GM23338 (cell line): ENCODE results near the gene TNS4. TPM values are rescaled to one million over a fixed set of nuclear protein-coding genes. Genes with fewer than 3 reads are reported as not detected.

ENCODE experiments used
- ATAC-seq: fragments of 200-7000 bp; cut with Tn5 transposase; 3 replicates; pipeline ENCODE4 v1.9.1; 2020
- DNase-seq: peaks from one replicate; pipeline ENCODE4 v3.0.0-alpha.2; 2015; ENCODE audit warnings: low spot score
- H2AFZ ChIP-seq: fragments of 200-600 bp; sonication (generic); 2 replicates; pipeline ENCODE4 v1.8.0; 2016; ENCODE audit warnings: antibody characterized with exemption, mild to moderate bottlenecking, moderate library complexity
- H3F3A ChIP-seq: fragments of 200-600 bp; sonication (generic); replicated peaks from 2 replicates; pipeline ENCODE4 v1.8.0; 2017; ENCODE audit warnings: antibody characterized with exemption, mixed run types, low read depth
- H3K27ac ChIP-seq: fragments of 200-600 bp; sonication (generic); 2 replicates; pipeline ENCODE4 v1.6.1; 2016; ENCODE audit warnings: low read depth
- H3K27me3 ChIP-seq: fragments of 200-600 bp; sonication (generic); 2 replicates; pipeline ENCODE4 v1.8.0; 2016; ENCODE audit warnings: mild to moderate bottlenecking, mixed run types, moderate library complexity; ENCODE audit not compliant: insufficient read depth
- H3K36me3 ChIP-seq: fragments of 200-600 bp; sonication (generic); 2 replicates; pipeline ENCODE4 v1.8.0; 2016; ENCODE audit warnings: mild to moderate bottlenecking; ENCODE audit not compliant: insufficient read depth
- H3K4me1 ChIP-seq: fragments of 200-600 bp; sonication (generic); 2 replicates; pipeline ENCODE4 v1.8.0; 2016; ENCODE audit warnings: mild to moderate bottlenecking, moderate library complexity; ENCODE audit not compliant: insufficient read depth
- H3K4me2 ChIP-seq: fragments of 200-600 bp; sonication (generic); 2 replicates; pipeline ENCODE4 v1.7.1; 2017; ENCODE audit warnings: mixed run types
- H3K4me3 ChIP-seq: fragments of 200-600 bp; sonication (generic); 2 replicates; pipeline ENCODE4 v1.6.1; 2016; ENCODE audit warnings: mixed run types
- H3K79me2 ChIP-seq: fragments of 200-600 bp; sonication (generic); replicated peaks from 2 replicates; pipeline ENCODE4 v1.8.0; 2017; ENCODE audit warnings: mild to moderate bottlenecking; ENCODE audit not compliant: insufficient read depth
- H3K9me2 ChIP-seq: fragments of 200-600 bp; sonication (generic); 2 replicates; pipeline ENCODE4 v1.8.0; 2017; ENCODE audit not compliant: insufficient read depth
- H4K20me1 ChIP-seq: fragments of 200-600 bp; sonication (generic); replicated peaks from 2 replicates; pipeline ENCODE4 v1.8.0; 2017; ENCODE audit warnings: mild to moderate bottlenecking; ENCODE audit not compliant: insufficient read depth
- H3K27ac Mint-ChIP-seq: 2 replicates; pipeline ENCODE4 v1.8.0; 2020; ENCODE audit warnings: inconsistent platforms, mild to moderate bottlenecking, moderate library complexity, mixed read lengths
- H3K27me3 Mint-ChIP-seq: 3 replicates; pipeline ENCODE4 v1.8.0; 2022; ENCODE audit warnings: low read depth, mild to moderate bottlenecking, moderate library complexity, mixed read lengths, inconsistent platforms; ENCODE audit not compliant: insufficient read depth, poor library complexity
- H3K36me3 Mint-ChIP-seq: 3 replicates; pipeline ENCODE4 v1.8.0; 2021; ENCODE audit warnings: low read depth, mild to moderate bottlenecking, inconsistent platforms, moderate library complexity, mixed read lengths
- H3K4me1 Mint-ChIP-seq: 3 replicates; pipeline ENCODE4 v1.8.0; 2020; ENCODE audit warnings: mild to moderate bottlenecking, inconsistent platforms, mixed read lengths
- H3K4me3 Mint-ChIP-seq: 3 replicates; pipeline ENCODE4 v1.8.0; 2021; ENCODE audit warnings: moderate library complexity, mild to moderate bottlenecking, inconsistent platforms, mixed read lengths
- H3K9me3 Mint-ChIP-seq: 3 replicates; pipeline ENCODE4 v1.8.0; 2020; ENCODE audit warnings: moderate library complexity, mild to moderate bottlenecking, inconsistent platforms, mixed read lengths
- CTCF ChIP-seq, 2 experiments: fragments of 200-600 bp in 1 of 2; sonication (generic) in 1 of 2; conservative IDR thresholded peaks; 2 replicates each; pipeline versions ENCODE4 v1.5.1 to v1.6.1; 2016 to 2017; ENCODE audit warnings: antibody characterized with exemption in 2 of 2, low read depth in 2 of 2, mild to moderate bottlenecking in 2 of 2, moderate library complexity in 1 of 2
- polyA plus RNA-seq: library from polyadenylated mRNA; unstranded; fragments of >200 nt; fragmentation: Nextera tagmentation; extraction: Ambion mirVana; gene quantifications from 2 replicates; pipeline ENCODE4 v1.2.1, GENCODE V29; 2016
- total RNA-seq: library from RNA; depleted of rRNA; stranded (reverse); fragments of >200 nt; shearing (Covaris generic); gene quantifications from 2 replicates; pipeline ENCODE4 v1.2.3, GENCODE V29; 2014
- TF ChIP-seq, protein P1 (sequence below): fragments of 250-450 bp; sonication (Bioruptor Pico); IDR thresholded peaks from 2 replicates; pipeline ENCODE4 v1.5.0; 2020; ENCODE audit warnings: mild to moderate bottlenecking, moderate library complexity

TNS4 gene
- total and polyA plus RNA-seq, 2 experiments from 2014 or later = 0.31 to 4.9 TPM

- Histone ChIP-seq H4K20me1 (no peaks in the 10 kb centered on the region), H3K79me2 (no peaks in the 10 kb centered on the region), H3K4me1 (peaks cover 5% of the 10 kb centered on the region; the same call in 1 of the 2 replicates), H3K27me3 (no peaks in the 10 kb centered on the region), H3K4me2 (no peak overlapping the region), H3K27ac (no peak overlapping the region), H3K4me3 (no peak overlapping the region), H3K36me3 (no peaks in the 10 kb centered on the region), H3F3A (no peaks in the 10 kb centered on the region), H3K9me2 (no peaks in the 10 kb centered on the region), H2AFZ (no peak overlapping the region; the same call in 1 of the 2 replicates)
- H3K27ac Mint-ChIP-seq = no peak overlapping the region
- no peaks in the 10 kb centered on the region for H3K9me3 Mint-ChIP-seq
- no peak overlapping the region for H3K4me3 Mint-ChIP-seq
- DNase-seq (no peak), ATAC-seq (no peak)
- H3K4me1 Mint-ChIP-seq = peaks cover 16% of the 10 kb centered on the region
- TF ChIP-seq CTCF (conservative IDR thresholded peaks at IDR 0.05; ENCODE audit: low read depth in 2 of 2) = no peak
- TF ChIP-seq, protein P1, sequence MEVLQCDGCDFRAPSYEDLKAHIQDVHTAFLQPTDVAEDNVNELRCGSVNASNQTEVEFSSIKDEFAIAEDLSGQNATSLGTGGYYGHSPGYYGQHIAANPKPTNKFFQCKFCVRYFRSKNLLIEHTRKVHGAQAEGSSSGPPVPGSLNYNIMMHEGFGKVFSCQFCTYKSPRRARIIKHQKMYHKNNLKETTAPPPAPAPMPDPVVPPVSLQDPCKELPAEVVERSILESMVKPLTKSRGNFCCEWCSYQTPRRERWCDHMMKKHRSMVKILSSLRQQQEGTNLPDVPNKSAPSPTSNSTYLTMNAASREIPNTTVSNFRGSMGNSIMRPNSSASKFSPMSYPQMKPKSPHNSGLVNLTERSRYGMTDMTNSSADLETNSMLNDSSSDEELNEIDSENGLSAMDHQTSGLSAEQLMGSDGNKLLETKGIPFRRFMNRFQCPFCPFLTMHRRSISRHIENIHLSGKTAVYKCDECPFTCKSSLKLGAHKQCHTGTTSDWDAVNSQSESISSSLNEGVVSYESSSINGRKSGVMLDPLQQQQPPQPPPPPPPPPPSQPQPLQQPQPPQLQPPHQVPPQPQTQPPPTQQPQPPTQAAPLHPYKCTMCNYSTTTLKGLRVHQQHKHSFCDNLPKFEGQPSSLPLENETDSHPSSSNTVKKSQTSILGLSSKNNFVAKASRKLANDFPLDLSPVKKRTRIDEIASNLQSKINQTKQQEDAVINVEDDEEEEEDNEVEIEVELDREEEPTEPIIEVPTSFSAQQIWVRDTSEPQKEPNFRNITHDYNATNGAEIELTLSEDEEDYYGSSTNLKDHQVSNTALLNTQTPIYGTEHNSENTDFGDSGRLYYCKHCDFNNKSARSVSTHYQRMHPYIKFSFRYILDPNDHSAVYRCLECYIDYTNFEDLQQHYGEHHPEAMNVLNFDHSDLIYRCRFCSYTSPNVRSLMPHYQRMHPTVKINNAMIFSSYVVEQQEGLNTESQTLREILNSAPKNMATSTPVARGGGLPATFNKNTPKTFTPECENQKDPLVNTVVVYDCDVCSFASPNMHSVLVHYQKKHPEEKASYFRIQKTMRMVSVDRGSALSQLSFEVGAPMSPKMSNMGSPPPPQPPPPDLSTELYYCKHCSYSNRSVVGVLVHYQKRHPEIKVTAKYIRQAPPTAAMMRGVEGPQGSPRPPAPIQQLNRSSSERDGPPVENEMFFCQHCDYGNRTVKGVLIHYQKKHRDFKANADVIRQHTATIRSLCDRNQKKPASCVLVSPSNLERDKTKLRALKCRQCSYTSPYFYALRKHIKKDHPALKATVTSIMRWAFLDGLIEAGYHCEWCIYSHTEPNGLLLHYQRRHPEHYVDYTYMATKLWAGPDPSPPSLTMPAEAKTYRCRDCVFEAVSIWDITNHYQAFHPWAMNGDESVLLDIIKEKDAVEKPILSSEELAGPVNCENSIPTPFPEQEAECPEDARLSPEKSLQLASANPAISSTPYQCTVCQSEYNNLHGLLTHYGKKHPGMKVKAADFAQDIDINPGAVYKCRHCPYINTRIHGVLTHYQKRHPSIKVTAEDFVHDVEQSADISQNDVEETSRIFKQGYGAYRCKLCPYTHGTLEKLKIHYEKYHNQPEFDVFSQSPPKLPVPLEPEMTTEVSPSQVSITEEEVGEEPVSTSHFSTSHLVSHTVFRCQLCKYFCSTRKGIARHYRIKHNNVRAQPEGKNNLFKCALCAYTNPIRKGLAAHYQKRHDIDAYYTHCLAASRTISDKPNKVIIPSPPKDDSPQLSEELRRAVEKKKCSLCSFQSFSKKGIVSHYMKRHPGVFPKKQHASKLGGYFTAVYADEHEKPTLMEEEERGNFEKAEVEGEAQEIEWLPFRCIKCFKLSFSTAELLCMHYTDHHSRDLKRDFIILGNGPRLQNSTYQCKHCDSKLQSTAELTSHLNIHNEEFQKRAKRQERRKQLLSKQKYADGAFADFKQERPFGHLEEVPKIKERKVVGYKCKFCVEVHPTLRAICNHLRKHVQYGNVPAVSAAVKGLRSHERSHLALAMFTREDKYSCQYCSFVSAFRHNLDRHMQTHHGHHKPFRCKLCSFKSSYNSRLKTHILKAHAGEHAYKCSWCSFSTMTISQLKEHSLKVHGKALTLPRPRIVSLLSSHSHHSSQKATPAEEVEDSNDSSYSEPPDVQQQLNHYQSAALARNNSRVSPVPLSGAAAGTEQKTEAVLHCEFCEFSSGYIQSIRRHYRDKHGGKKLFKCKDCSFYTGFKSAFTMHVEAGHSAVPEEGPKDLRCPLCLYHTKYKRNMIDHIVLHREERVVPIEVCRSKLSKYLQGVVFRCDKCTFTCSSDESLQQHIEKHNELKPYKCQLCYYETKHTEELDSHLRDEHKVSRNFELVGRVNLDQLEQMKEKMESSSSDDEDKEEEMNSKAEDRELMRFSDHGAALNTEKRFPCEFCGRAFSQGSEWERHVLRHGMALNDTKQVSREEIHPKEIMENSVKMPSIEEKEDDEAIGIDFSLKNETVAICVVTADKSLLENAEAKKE = no peak
- no peaks in the 10 kb centered on the region for H3K36me3 Mint-ChIP-seq
- H3K27me3 Mint-ChIP-seq = peaks cover 11% of the 10 kb centered on the region
Measured at GRCh38 chr17:40515011-40515410, 13.6 kb upstream of the TNS4 start.
